WTC11 (cell line): ENCODE results near the gene OGA.

Source experiments
- CTCF ChIP-seq: fragments of 200-600 bp; IDR thresholded peaks from 2 replicates; pipeline ENCODE4 v1.8.0; 2022; ENCODE audit warnings: antibody characterized with exemption
- E2F4 ChIP-seq: sonication (generic); formaldehyde crosslinking; IDR thresholded peaks from 2 replicates; pipeline ENCODE4 v1.8.1; 2022; ENCODE audit warnings: low read depth, mild to moderate bottlenecking, moderate library complexity, missing genetic modification reagents, borderline replicate concordance
- ESRRA ChIP-seq: sonication (generic); formaldehyde crosslinking; IDR thresholded peaks from 2 replicates; pipeline ENCODE4 v1.8.1; 2022; ENCODE audit warnings: mild to moderate bottlenecking, missing genetic modification reagents, borderline replicate concordance
- MAX ChIP-seq: sonication (generic); formaldehyde crosslinking; IDR thresholded peaks from 2 replicates; pipeline ENCODE4 v1.8.0; 2022; ENCODE audit warnings: mild to moderate bottlenecking, missing genetic modification reagents
- PRDM15 ChIP-seq: sonication (generic); formaldehyde crosslinking; IDR thresholded peaks from 2 replicates; pipeline ENCODE4 v1.8.0; 2022; ENCODE audit warnings: missing genetic modification reagents
- TCF7 ChIP-seq: sonication (generic); formaldehyde crosslinking; IDR thresholded peaks from 2 replicates; pipeline ENCODE4 v1.8.0; 2022; ENCODE audit warnings: mild to moderate bottlenecking, low read depth, missing genetic modification reagents, moderate library complexity

GRCh38 chr10:101782811-101783735 lies 35.2 kb downstream of the OGA start, which contains the start of gene NPM3:
- TF ChIP-seq CTCF = no peak
- no peak for TF ChIP-seq TCF7 (CRISPR knock-in tag)
- TF ChIP-seq PRDM15 (CRISPR knock-in tag) = no peak
- TF ChIP-seq MAX = peak; percentile 50; the same call in 1 of the 2 replicates
- no peak for TF ChIP-seq ESRRA (CRISPR knock-in tag)
- TF ChIP-seq E2F4 = no peak
